Fibroblast of pulmonary artery (primary cell): ENCODE results near the gene LRRFIP2.
"Not testable (repeated sequence)": the region's sequence is repeated elsewhere in the genome, so short reads cannot be mapped to it uniquely, and the experiment has no call there.

Experiments used
- DNase-seq: peaks from one replicate; pipeline ENCODE4 v3.0.0-alpha.2; 2010; ENCODE audit warnings: low read depth
- H3K4me3 ChIP-seq: replicated peaks from 2 replicates; pipeline ENCODE4 v1.5.1; 2011; ENCODE audit warnings: low read depth, mild to moderate bottlenecking, control low read depth, low read length, moderate library complexity
- TF ChIP-seq, protein P1 (sequence below): IDR thresholded peaks from 2 replicates; pipeline ENCODE4 v1.5.1; 2011; ENCODE audit warnings: mild to moderate bottlenecking, control low read depth, low read length, inconsistent platforms; ENCODE audit errors: missing control alignments

Gene LRRFIP2

GRCh38 chr3:37058117-37058516, 116.3 kb downstream of the LRRFIP2 start:
- DNase-seq, result no peak
- TF ChIP-seq, protein P1, sequence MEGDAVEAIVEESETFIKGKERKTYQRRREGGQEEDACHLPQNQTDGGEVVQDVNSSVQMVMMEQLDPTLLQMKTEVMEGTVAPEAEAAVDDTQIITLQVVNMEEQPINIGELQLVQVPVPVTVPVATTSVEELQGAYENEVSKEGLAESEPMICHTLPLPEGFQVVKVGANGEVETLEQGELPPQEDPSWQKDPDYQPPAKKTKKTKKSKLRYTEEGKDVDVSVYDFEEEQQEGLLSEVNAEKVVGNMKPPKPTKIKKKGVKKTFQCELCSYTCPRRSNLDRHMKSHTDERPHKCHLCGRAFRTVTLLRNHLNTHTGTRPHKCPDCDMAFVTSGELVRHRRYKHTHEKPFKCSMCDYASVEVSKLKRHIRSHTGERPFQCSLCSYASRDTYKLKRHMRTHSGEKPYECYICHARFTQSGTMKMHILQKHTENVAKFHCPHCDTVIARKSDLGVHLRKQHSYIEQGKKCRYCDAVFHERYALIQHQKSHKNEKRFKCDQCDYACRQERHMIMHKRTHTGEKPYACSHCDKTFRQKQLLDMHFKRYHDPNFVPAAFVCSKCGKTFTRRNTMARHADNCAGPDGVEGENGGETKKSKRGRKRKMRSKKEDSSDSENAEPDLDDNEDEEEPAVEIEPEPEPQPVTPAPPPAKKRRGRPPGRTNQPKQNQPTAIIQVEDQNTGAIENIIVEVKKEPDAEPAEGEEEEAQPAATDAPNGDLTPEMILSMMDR, result no peak
- no peak overlapping the region for H3K4me3 ChIP-seq

DNA sequence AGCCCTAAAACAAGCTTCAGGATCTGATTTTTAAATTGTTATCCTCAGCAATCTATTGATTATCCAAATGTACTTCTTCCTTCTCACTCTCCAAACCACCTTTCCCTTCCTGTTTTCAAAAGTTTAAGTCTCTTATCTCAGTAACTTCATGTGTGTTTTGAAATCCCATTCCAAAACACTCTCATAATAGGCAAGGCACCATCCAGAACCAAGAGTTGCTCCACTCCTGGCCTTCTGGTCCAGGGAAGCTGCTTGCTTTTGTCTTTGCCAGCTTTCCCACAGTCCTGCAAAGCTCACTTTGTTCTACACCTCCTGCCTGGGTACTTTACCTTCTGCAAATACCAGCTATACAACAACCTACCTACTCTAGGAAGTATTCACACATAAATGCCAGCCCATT, 117.6 kb downstream of the LRRFIP2 start:
- no peak overlapping the region for H3K4me3 ChIP-seq
- no peak for DNase-seq
- TF ChIP-seq, protein P1, result no peak

DNA sequence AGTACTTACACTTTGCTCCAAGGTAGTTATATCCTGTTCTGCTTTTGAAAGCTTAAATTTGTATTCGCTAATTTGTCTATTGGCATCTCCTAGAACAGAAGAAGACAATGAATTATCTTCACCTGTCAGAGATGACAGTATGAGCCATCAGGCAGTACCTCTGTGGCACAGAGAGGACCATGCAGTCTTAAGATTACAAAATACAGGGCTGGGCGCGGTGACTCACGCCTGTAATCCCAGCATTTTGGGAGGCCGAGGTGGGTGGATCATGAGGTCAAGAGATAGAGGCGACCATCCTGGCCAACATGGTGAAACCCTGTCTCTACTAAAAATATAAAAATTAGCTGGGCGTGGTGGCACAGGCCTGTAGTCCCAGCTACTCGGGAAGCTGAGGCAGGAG, 119.3 kb downstream of the LRRFIP2 start:
- DNase-seq, H3K4me3 ChIP-seq: not testable (repeated sequence)

DNA sequence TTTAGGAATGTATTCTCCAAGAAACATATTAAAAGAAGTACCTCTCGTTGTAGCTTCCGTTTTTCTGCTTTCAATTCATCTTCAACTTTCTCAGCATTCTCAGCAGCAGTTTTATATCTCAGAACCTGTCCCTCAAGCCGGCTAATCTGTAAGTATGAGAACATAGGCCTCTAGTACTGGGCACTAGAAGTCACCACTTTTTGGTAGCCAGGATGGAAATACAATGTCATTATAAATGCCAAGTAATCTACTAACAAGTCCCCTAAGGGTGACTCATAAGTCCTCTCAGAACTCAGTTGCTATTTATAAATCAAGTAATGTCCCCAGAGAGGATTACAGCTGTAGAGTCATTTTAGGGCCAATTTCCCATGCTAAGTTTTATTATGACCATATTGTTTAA, 120.0 kb downstream of the LRRFIP2 start:
- H3K4me3 ChIP-seq, result no peak overlapping the region
- TF ChIP-seq, protein P1, result no peak
- peak; percentile 65 for DNase-seq

DNA sequence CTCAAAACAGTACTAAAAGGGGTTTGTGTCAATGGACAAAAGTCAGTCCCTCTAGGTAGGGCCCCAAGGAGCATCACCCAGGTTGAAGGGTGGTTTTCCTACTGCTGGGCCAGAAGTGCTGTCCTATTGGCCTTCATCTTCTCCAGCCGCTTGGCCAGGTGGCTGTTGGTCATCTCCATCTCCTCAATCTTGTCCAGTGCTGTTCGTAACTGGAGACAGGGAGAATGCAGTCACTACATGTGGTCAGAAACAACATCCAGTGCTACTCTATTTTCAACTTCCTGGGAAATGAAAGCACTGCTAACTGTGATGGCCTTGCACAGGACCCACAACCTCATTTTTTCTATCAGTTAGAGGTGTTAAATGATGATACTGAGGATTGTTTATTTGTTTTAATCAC, 120.6 kb downstream of the LRRFIP2 start:
- no peak for DNase-seq
- no peak overlapping the region for H3K4me3 ChIP-seq
- TF ChIP-seq, protein P1, result no peak

DNA sequence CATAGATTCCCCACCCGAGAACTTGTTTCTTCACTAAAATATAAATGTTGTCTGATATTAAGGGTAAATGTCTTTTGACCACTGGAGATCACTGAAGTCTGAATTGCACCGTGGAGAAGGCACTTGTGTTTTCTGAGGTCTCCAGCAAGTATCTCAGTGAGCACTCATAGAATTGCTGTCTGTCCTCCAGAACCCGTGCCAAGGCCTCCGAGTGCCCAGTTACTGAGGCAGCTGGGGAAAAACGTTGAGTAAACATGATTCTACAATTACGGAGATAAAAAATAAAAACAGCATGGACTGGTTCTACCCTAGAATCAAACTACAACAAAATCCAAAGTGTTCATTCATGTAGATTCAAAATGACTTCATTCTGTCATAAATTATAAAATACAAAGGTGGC, 121.0 kb downstream of the LRRFIP2 start:
- H3K4me3 ChIP-seq, result no peak overlapping the region
- DNase-seq, result no peak
- TF ChIP-seq, protein P1, result no peak

DNA sequence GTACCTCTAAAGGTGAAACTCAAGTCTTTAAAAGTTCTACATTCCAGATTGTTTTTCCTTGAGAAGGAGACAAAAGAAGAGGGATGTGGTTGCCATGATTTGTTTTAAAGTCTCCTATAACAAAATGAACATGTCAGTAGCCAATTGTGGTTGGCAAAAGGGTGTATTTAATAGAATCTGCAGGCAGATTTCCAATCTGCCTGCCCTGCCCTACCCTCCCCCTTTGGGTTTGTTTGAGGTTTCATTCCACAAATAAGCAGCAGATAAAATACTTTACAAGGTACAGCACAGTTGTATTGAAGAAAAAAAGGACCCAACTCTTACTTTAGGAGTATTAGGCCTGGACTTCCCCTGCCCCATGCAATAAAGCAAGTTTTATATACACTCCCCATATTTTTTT, 121.5 kb downstream of the LRRFIP2 start:
- H3K4me3 ChIP-seq, result no peak overlapping the region
- no peak for DNase-seq
- TF ChIP-seq, protein P1, result no peak

- H3K4me3 ChIP-seq, result no peak overlapping the region
- TF ChIP-seq, protein P1, result no peak
- no peak for DNase-seq
These were observed 124.1 kb downstream of the LRRFIP2 start for GRCh38 chr3:37050282-37050681.

GRCh38 chr3:37042712-37043111, 131.7 kb downstream of the LRRFIP2 start:
- DNase-seq, H3K4me3 ChIP-seq: not testable (repeated sequence)
